K562 (cell line): Measurements from ENCODE around the gene SAT2. TPM values are rescaled to one million over a fixed set of nuclear protein-coding genes. Genes with fewer than 3 reads are reported as not detected.
A peak's percentile ranks its signal among the peaks of the same experiment; 100 is the strongest.
"Not testable (repeated sequence)": the region's sequence is repeated elsewhere in the genome, so short reads cannot be mapped to it uniquely, and the experiment has no call there.

Experiments used
- ATAC-seq: fragments of 200-7000 bp; cut with Tn5 transposase; 3 replicates; pipeline ENCODE4 v1.9.1; 2020; ENCODE audit warnings: moderate library complexity
- BruUV-seq: library from RNA; stranded (reverse); fragments of 400-500 nt; replicated peaks from 2 replicates; lab custom pipeline; 2021; lab: Mats Ljungman, UMichigan
- CTCF ChIA-PET: fragments of 300-600 bp; formaldehyde crosslinking; extraction: SDS; loops from one replicate; lab custom pipeline; 2021; ENCODE audit warnings: low intra/inter-chr PET ratio; lab: Yijun Ruan, JAX
- POLR2A ChIA-PET: fragments of 300-600, 350-650 bp; sonication (Branson Sonifier 250); formaldehyde crosslinking; extraction: SDS; loops from one replicate; lab custom pipeline; 2021; ENCODE audit warnings: antibody characterized with exemption, inconsistent platforms; lab: Yijun Ruan, JAX
- DNase-seq, 4 experiments: peaks; one replicate each; pipeline versions ENCODE4 v3.0.0 to v3.0.0-alpha.2; 2011 to 2018; ENCODE audit warnings: low spot score in 3 of 4, mixed read lengths in 3 of 4; ENCODE audit errors: extremely low read depth in 1 of 4
- FAIRE-seq: peaks from 2 replicates; lab custom pipeline; 2011; peaks lifted over from hg19 to GRCh38; lab: Jason Lieb, UNC
- H2AFZ ChIP-seq: 2 replicates; pipeline ENCODE4 v1.6.0; 2011; ENCODE audit warnings: low read depth, low read length, control low read depth, inconsistent platforms
- H3K27ac ChIP-seq: fragments of 200-600 bp; 3 replicates; pipeline ENCODE4 v1.8.0; 2011; ENCODE audit warnings: low read depth, mild to moderate bottlenecking, control low read depth, inconsistent platforms, low read length, moderate library complexity, mixed read lengths; ENCODE audit errors: extremely low read depth
- H3K27me3 ChIP-seq, 2 experiments: fragments of 300-600 bp in 1 of 2; 2 replicates in 1 of 2; 3 replicates in 1 of 2; pipeline versions ENCODE4 v1.6.0 to v1.8.0; 2011; ENCODE audit warnings: inconsistent platforms in 2 of 2, low read length in 2 of 2, mild to moderate bottlenecking in 1 of 2, mixed read lengths in 1 of 2, moderate library complexity in 1 of 2; ENCODE audit not compliant: control insufficient read depth in 2 of 2, insufficient read depth in 2 of 2
- H3K36me3 ChIP-seq: fragments of 300-600 bp; 3 replicates; pipeline ENCODE4 v1.8.0; 2011; ENCODE audit warnings: mild to moderate bottlenecking, low read length, inconsistent platforms; ENCODE audit not compliant: control insufficient read depth, insufficient read depth
- H3K4me1 ChIP-seq, 2 experiments: fragments of 200-600 bp in 1 of 2; replicated peaks in 1 of 2; 2 replicates in 1 of 2; 3 replicates in 1 of 2; pipeline versions ENCODE4 v1.5.1 to v1.8.0; 2011; ENCODE audit warnings: inconsistent platforms in 2 of 2, low read length in 2 of 2, mild to moderate bottlenecking in 1 of 2, mixed read lengths in 1 of 2, moderate library complexity in 1 of 2; ENCODE audit not compliant: control insufficient read depth in 2 of 2, insufficient read depth in 2 of 2
- H3K4me2 ChIP-seq: 2 replicates; pipeline ENCODE4 v1.6.1; 2011; ENCODE audit warnings: low read length, control low read depth, inconsistent platforms, mixed read lengths; ENCODE audit not compliant: insufficient read depth
- H3K4me3 ChIP-seq: fragments of 200-600 bp; sonication (generic), shearing (Covaris generic); 2 replicates; pipeline ENCODE4 v1.5.1; 2016; ENCODE audit warnings: control low read depth, inconsistent platforms
- H3K79me2 ChIP-seq: fragments of 200-600 bp; 3 replicates; pipeline ENCODE4 v1.8.0; 2011; ENCODE audit warnings: low read length, inconsistent platforms; ENCODE audit not compliant: control insufficient read depth, insufficient read depth
- H3K9ac ChIP-seq, 2 experiments: 2 replicates each; pipeline versions ENCODE4 v1.6.0 to v1.6.1; 2011; ENCODE audit warnings: low read depth in 2 of 2, low read length in 2 of 2, control low read depth in 1 of 2, inconsistent platforms in 1 of 2, mild to moderate bottlenecking in 1 of 2, mixed read lengths in 1 of 2; ENCODE audit not compliant: insufficient read depth in 1 of 2
- H3K9me1 ChIP-seq: one replicate; pipeline ENCODE4 v1.6.0; 2011; ENCODE audit warnings: inconsistent platforms, mild to moderate bottlenecking, low read length, moderate library complexity; ENCODE audit not compliant: control insufficient read depth, insufficient read depth
- H3K9me3 ChIP-seq: replicated peaks from 2 replicates; pipeline ENCODE4 v1.5.1; 2011; ENCODE audit warnings: low read depth, low read length, inconsistent platforms; ENCODE audit not compliant: control insufficient read depth, insufficient read depth
- H4K20me1 ChIP-seq: replicated peaks from 2 replicates; pipeline ENCODE4 v1.6.1; 2011; ENCODE audit warnings: low read length, inconsistent platforms, mixed read lengths; ENCODE audit not compliant: control insufficient read depth, insufficient read depth
- ASH1L ChIP-seq: fragments of 450-650 bp; IDR thresholded peaks from 2 replicates; pipeline ENCODE4 v1.6.1; 2018; ENCODE audit warnings: borderline replicate concordance, mild to moderate bottlenecking, low read depth; ENCODE audit not compliant: partially characterized antibody
- C11orf30 ChIP-seq: fragments of 450-650 bp; IDR thresholded peaks from 2 replicates; pipeline ENCODE4 v1.6.1; 2016; ENCODE audit warnings: low read depth, mild to moderate bottlenecking
- CC2D1A ChIP-seq: fragments of 450-650 bp; IDR thresholded peaks from 2 replicates; pipeline ENCODE4 v1.6.1; 2017; ENCODE audit warnings: mild to moderate bottlenecking
- MAFG ChIP-seq: fragments of 450-650 bp; conservative IDR thresholded peaks from 2 replicates; pipeline ENCODE4 v1.6.1; 2016; ENCODE audit warnings: missing genetic modification characterization, missing compliant biosample characterization
- NFYB ChIP-seq: IDR thresholded peaks from 2 replicates; pipeline ENCODE4 v1.6.1; 2011; ENCODE audit warnings: mild to moderate bottlenecking, moderate library complexity; ENCODE audit not compliant: insufficient read length; ENCODE audit errors: extremely low read depth
- PKNOX1 ChIP-seq: fragments of 450-650 bp; IDR thresholded peaks from 2 replicates; pipeline ENCODE4 v1.6.1; 2016
- POLR2A ChIP-seq: fragments of 450-650 bp; conservative IDR thresholded peaks from 2 replicates; pipeline ENCODE4 v1.6.1; 2016
- POLR2B ChIP-seq: fragments of 450-650 bp; IDR thresholded peaks from 2 replicates; pipeline ENCODE4 v1.6.1; 2018; ENCODE audit warnings: low read depth; ENCODE audit not compliant: partially characterized antibody
- RBM25 ChIP-seq: fragments of 200-400 bp; formaldehyde crosslinking; IDR thresholded peaks from 2 replicates; pipeline ENCODE4 v1.6.1; 2018; ENCODE audit warnings: low read length, low read depth, moderate library complexity; ENCODE audit not compliant: severe bottlenecking
- SPI1 ChIP-seq: IDR thresholded peaks from 2 replicates; pipeline ENCODE4 v1.6.1; 2011; ENCODE audit warnings: low read depth, low read length, control low read depth, borderline replicate concordance
- SUPT5H ChIP-seq: fragments of 450-650 bp; IDR thresholded peaks from 2 replicates; pipeline ENCODE4 v1.6.1; 2016
- ZNF316 ChIP-seq: fragments of 450-650 bp; IDR thresholded peaks from 2 replicates; pipeline ENCODE4 v1.6.1; 2016
- ZNF551 ChIP-seq: fragments of 250-450 bp; sonication (Bioruptor Pico); IDR thresholded peaks from 2 replicates; pipeline ENCODE4 v1.5.0; 2021; ENCODE audit warnings: mild to moderate bottlenecking, moderate library complexity
- WGBS: fragments of 100-300 bp; shearing (Covaris generic); methylation state at CpG from one replicate; pipeline ENCODE4 v1.1.6; 2016; ENCODE audit warnings: low coverage, mixed read lengths; ENCODE audit not compliant: insufficient coverage; ENCODE audit errors: missing lambda C conversion rate; 5-methylcytosine and 5-hydroxymethylcytosine counted together
- in situ Hi-C: fragments of 300-500 bp; cut with MboI; formaldehyde crosslinking; loops from 4 replicates; pipeline ENCODE4 v1.15.0; 2018; ENCODE audit warnings: inconsistent platforms, mixed read lengths
- intact Hi-C: fragments of 100-400 bp; cut with micrococcal nuclease; formaldehyde crosslinking; loops from 2 replicates; pipeline ENCODE4 v1.14.2; 2022
- polyA plus RNA-seq, 8 experiments: library from polyadenylated mRNA; depleted of rRNA in 4 of 8; stranded (reverse) in 5 of 8; unstranded in 3 of 8; fragments of >200 nt; fragmentation: Nextera tagmentation in 2 of 8; fragmentation: Illumina TruSeq in 1 of 8; extraction: Ambion mirVana in 2 of 8; extraction: Trizol in 1 of 8; gene quantifications; 2 replicates each; pipeline versions ENCODE4 v1.2.1 to v1.2.3, GENCODE V29; 2011 to 2014; ENCODE audit warnings: inconsistent platforms in 1 of 8, missing spikeins in 1 of 8
- total RNA-seq, 7 experiments: library from RNA; depleted of rRNA in 6 of 7; stranded (reverse); fragments of >200 nt in 6 of 7; fragmentation: Illumina TruSeq in 2 of 7; extraction: Trizol in 2 of 7; gene quantifications; 2 replicates each; pipeline versions ENCODE4 v1.2.1 to v1.2.3, GENCODE V29; 2011 to 2021; ENCODE audit warnings: low replicate concordance in 1 of 7

Gene SAT2
- total and polyA plus RNA-seq, 9 of the 15 experiments (the other 6 are each of a cell fraction or from before 2014, with no cell fraction given): 2.0 to 8.0 (median 5.3) TPM

- WGBS: 45% methylated on average over 3 of the region's 4 CpGs
- Histone ChIP-seq H4K20me1 (no peaks in the 10 kb centered on the region), H3K4me2 (no peak overlapping the region), H3K4me3 (no peak overlapping the region), H3K9me3 (no peaks in the 10 kb centered on the region; the same call in 1 of the 2 replicates), H3K9ac (no peak overlapping the region; a peak in 1 of 4 replicates), H3K9me1 (no peaks in the 10 kb centered on the region), H3K4me1 (peaks cover 19 to 20% of the 10 kb centered on the region in 2 experiments; a peak in 4 of 5 replicates), H3K36me3 (no peaks in the 10 kb centered on the region), H3K27me3 (no peaks in the 10 kb centered on the region), H2AFZ (0 out of 2 replicates have a peak overlapping the region, but pooled peaks have one; percentile 9), H3K79me2 (no peaks in the 10 kb centered on the region), H3K27ac (no peak overlapping the region)
- BruUV-seq: no TSS peak
- TF ChIP-seq SPI1 (0 out of 2 replicates have a peak, but pooled peaks have one; percentile 8), ZNF551 (CRISPR knock-in tag) (no peak)
- intact Hi-C loops (no loop called here), in situ Hi-C loops (no loop called here)
- ATAC-seq: no peak
- ChIA-PET CTCF (no interaction called here), POLR2A (no interaction called here)
- peak in 1 of 4 experiments; percentile 2 for DNase-seq
- no peak for FAIRE-seq
Measured at GRCh38 chr17:7644775-7645174, 17.2 kb upstream of the SAT2 start.

GRCh38 chr17:7641635-7642034, 14.0 kb upstream of the SAT2 start:
- POLR2A ChIA-PET: interaction anchor here (0.6 to 2.3 kb wide), 11 partner anchors 9 to 128 kb away, joined by 3 to 16 read pairs (median 4); partner anchors contain the start of genes ATP1B2, MPDU1, SAT2 and TP53
- DNase-seq (peak in 1 of 4 experiments; percentile 32), FAIRE-seq (peak; percentile 55), ATAC-seq (peak; percentile 55; the same call in 1 of the 3 replicates)
- H3K27me3 ChIP-seq, H3K4me3 ChIP-seq, H4K20me1 ChIP-seq, H3K27ac ChIP-seq, H3K9me1 ChIP-seq, H3K36me3 ChIP-seq, CTCF ChIA-PET, in situ Hi-C loops, H3K9me3 ChIP-seq: not testable (repeated sequence)
- H3K9ac ChIP-seq: peak overlapping the region; percentile 26 to 50; a peak in 3 of 4 replicates
- WGBS: 32% methylated on average over 5 of the region's 7 CpGs
- peak; percentile 52 for TF ChIP-seq NFYB
- 0 out of 2 replicates have a peak, but pooled peaks have one; percentile 16 for TF ChIP-seq CC2D1A
- peak; percentile 43; the same call in 1 of the 2 replicates for TF ChIP-seq PKNOX1
- peak; percentile 63 for TF ChIP-seq POLR2A
- TF ChIP-seq RBM25: peak; percentile 12
- TF ChIP-seq POLR2B: peak; percentile 47
- TF ChIP-seq ASH1L: peak; percentile 48
- TF ChIP-seq C11orf30: peak; percentile 93
- TF ChIP-seq MAFG (tag): peak; percentile 81
- TF ChIP-seq ZNF316: peak; percentile 96
- peak; percentile 50; the same call in 1 of the 2 replicates for TF ChIP-seq SUPT5H
- TF ChIP-seq, all 486 proteins: peak for 11; not testable (repeated sequence) for 475
- BruUV-seq, intact Hi-C loops, H3K79me2 ChIP-seq: not testable (repeated sequence)
- peak overlapping the region; percentile 64 for H3K4me2 ChIP-seq
- peak overlapping the region; percentile 74 for H2AFZ ChIP-seq
- peaks cover 2 to 11% of the 10 kb centered on the region in 2 experiments; a peak in 3 of 5 replicates for H3K4me1 ChIP-seq
